Fibroblast of lung (primary cell): ENCODE measurements around the gene CHI3L2.

Experiments
- EZH2 ChIP-seq: IDR thresholded peaks from 2 replicates; pipeline ENCODE4 v1.5.1; 2012; ENCODE audit warnings: low read length, control low read depth, mild to moderate bottlenecking; ENCODE audit errors: missing control alignments
- TF ChIP-seq, protein P1 (sequence below), 2 donors: IDR thresholded peaks in 1 of 2; conservative IDR thresholded peaks in 1 of 2; 1 replicate in 1 of 2; 2 replicates in 1 of 2; pipeline ENCODE4 v1.5.1; 2011 to 2012; ENCODE audit warnings: low read length in 2 of 2, control low read depth in 1 of 2, inconsistent platforms in 1 of 2, low read depth in 1 of 2, mild to moderate bottlenecking in 1 of 2

DNA sequence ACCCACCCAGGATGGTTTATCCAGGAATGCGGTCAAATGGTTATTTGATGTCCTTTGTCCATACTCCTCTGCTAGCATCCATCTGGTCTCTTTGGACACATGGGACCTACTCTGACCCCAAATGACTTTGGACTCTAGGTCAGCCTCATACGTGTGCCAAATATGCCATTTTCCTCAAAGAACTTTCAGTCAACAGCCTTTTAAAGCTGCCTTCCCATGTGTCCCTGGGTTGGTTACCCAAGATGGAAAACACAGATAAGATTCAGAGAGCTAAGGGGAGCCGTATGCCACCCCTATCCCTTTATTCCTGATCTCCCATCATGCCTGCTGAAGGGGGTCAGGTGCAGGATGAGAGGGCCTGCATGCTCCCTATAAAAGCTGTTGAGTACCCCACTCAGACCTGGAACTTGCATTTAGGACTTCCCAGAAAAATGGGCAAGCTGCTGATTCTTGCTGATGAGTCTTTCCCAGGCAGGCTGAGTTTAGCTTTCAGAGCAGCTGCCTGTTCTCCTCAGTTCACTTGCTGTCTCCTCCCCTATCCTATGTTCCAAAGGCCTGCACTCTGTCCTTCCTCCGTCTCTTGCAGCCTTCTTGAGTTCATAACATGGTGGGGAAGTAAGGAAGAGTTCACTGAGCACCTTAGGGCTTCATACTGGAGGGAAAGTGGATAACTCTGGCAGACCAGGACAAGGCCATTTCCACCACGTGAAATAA lies 19.8 kb downstream of the CHI3L2 start:
- TF ChIP-seq, protein P1, sequence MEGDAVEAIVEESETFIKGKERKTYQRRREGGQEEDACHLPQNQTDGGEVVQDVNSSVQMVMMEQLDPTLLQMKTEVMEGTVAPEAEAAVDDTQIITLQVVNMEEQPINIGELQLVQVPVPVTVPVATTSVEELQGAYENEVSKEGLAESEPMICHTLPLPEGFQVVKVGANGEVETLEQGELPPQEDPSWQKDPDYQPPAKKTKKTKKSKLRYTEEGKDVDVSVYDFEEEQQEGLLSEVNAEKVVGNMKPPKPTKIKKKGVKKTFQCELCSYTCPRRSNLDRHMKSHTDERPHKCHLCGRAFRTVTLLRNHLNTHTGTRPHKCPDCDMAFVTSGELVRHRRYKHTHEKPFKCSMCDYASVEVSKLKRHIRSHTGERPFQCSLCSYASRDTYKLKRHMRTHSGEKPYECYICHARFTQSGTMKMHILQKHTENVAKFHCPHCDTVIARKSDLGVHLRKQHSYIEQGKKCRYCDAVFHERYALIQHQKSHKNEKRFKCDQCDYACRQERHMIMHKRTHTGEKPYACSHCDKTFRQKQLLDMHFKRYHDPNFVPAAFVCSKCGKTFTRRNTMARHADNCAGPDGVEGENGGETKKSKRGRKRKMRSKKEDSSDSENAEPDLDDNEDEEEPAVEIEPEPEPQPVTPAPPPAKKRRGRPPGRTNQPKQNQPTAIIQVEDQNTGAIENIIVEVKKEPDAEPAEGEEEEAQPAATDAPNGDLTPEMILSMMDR (conservative IDR thresholded peaks at IDR 0.05 in 1 of 2, IDR thresholded peaks at IDR 0.05 in 1 of 2; ENCODE audit: low read depth in 1 of 2, low read length in 2 of 2): no peak
- TF ChIP-seq EZH2: no peak
